HG03575 (cell line): ENCODE measurements around the gene ITPKA.

Experiments
- ATAC-seq: cut with Tn5 transposase; IDR thresholded peaks from one replicate; pipeline ENCODE4 v1.9.1; 2021; ENCODE audit not compliant: unreplicated experiment, insufficient number of reproducible peaks, low FRiP score; ENCODE audit errors: extremely low read depth

The ITPKA gene

GRCh38 chr15:41546851-41547786, 53.4 kb downstream of the ITPKA start:
- ATAC-seq: no peak

DNA sequence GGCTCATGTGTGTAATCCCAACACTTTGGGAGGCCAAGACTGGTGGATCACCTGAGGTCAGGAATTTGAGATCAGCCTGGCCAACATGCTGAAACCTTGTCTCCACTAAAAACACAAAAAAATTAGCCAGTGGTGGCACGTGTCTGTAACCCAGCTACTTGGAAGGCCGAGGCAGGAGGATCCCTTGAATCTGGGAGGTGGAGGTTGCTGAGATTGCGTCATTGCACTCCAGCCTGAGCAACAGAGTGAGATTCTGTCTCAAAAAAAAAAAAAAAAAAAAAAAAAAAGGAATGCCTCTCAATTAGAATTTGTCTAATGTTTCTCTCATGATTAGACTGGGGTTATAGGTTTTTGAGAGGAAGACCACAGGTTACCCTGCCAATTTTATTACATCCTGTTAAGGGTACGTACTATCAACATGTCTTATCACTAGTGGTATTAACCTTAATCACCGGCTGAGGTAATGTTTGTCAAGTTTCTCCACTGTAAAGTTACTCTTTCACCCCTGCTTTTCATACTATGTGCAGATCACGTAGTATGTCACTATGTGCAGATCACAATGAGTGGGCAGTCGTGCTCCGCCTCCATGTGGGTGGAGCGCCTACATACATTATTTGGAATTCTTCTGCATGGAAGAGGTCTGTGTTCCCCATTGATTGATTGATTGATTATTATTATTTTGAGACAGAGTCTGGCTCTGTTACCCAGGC, 56.5 kb downstream of the ITPKA start:
- no peak for ATAC-seq
